Measurements from ENCODE around the gene CRTC3.

Gene CRTC3

GRCh38 chr15:90562669-90563068, 32.9 kb downstream of the CRTC3 start:
- no peak for TF ChIP-seq CTCF (IDR thresholded peaks at IDR 0.05; ENCODE audit: borderline replicate concordance, insufficient read depth, low read depth, low read length)
- no peak overlapping the region for H3K4me3 ChIP-seq (ENCODE audit: low read depth, low read length)

- no peak for TF ChIP-seq CTCF (IDR thresholded peaks at IDR 0.05; ENCODE audit: borderline replicate concordance, insufficient read depth, low read depth, low read length)
- H3K4me3 ChIP-seq (ENCODE audit: low read depth, low read length): no peak overlapping the region
Measured at GRCh38 chr15:90563463-90563862, 33.7 kb downstream of the CRTC3 start.

- no peak overlapping the region for H3K4me3 ChIP-seq (ENCODE audit: low read depth, low read length)
- no peak for TF ChIP-seq CTCF (IDR thresholded peaks at IDR 0.05; ENCODE audit: borderline replicate concordance, insufficient read depth, low read depth, low read length)
Measured at GRCh38 chr15:90564051-90564450, 34.3 kb downstream of the CRTC3 start.

- TF ChIP-seq CTCF (IDR thresholded peaks at IDR 0.05; ENCODE audit: borderline replicate concordance, insufficient read depth, low read depth, low read length): no peak
Measured at GRCh38 chr15:90564590-90564989, 34.9 kb downstream of the CRTC3 start.

GRCh38 chr15:90565866-90566265, 36.1 kb downstream of the CRTC3 start:
- no peak overlapping the region for H3K4me3 ChIP-seq (ENCODE audit: low read depth, low read length)
- TF ChIP-seq CTCF (IDR thresholded peaks at IDR 0.05; ENCODE audit: borderline replicate concordance, insufficient read depth, low read depth, low read length): no peak

More at GRCh38 chr15:90564590-90564989, 34.9 kb downstream of the CRTC3 start:
- H3K4me3 ChIP-seq (ENCODE audit: low read depth, low read length): no peak overlapping the region

- no peak for TF ChIP-seq CTCF (IDR thresholded peaks at IDR 0.05; ENCODE audit: borderline replicate concordance, insufficient read depth, low read depth, low read length)
- H3K4me3 ChIP-seq (ENCODE audit: low read depth, low read length): no peak overlapping the region
Measured at GRCh38 chr15:90570643-90571042, 40.9 kb downstream of the CRTC3 start.

GRCh38 chr15:90571063-90571541, 41.4 kb downstream of the CRTC3 start:
- TF ChIP-seq CTCF (IDR thresholded peaks at IDR 0.05; ENCODE audit: borderline replicate concordance, insufficient read depth, low read depth, low read length): no peak

More at GRCh38 chr15:90571063-90571541, 41.4 kb downstream of the CRTC3 start:
- peak overlapping the region; percentile 6 for H3K4me3 ChIP-seq (ENCODE audit: low read depth, low read length)
